Measurements from ENCODE around the gene DACH1.

DACH1 gene

GRCh38 chr13:71876648-71877255, 9.7 kb upstream of the DACH1 start:
- WGBS, result 86% methylated on average over 2 of the region's 2 CpGs
- no peak overlapping the region for H3K23ac ChIP-seq (ENCODE audit: low read length in 2 of 2)
- H3K4me3 ChIP-seq (ENCODE audit: insufficient read depth in 1 of 2, low read depth in 1 of 2, low read length in 2 of 2), result no peak overlapping the region
- H2BK15ac ChIP-seq (ENCODE audit: low read depth, poor library complexity, severe bottlenecking), result no peak overlapping the region
- H3K9me3 ChIP-seq (ENCODE audit: control insufficient read depth, low read length), result no peaks in the 10 kb centered on the region
- H3K4me1 ChIP-seq (ENCODE audit: control insufficient read depth, insufficient read depth, low read depth, low read length), result no peaks in the 10 kb centered on the region
- no peak overlapping the region for H3K18ac ChIP-seq (ENCODE audit: low read depth in 1 of 2, low read length in 2 of 2)
- no peaks in the 10 kb centered on the region for H3K36me3 ChIP-seq (ENCODE audit: control insufficient read depth in 1 of 2, insufficient read depth in 2 of 2, low read depth in 1 of 2, low read length in 2 of 2)
- H3K79me1 ChIP-seq (replicated peaks; ENCODE audit: low read length, poor library complexity, severe bottlenecking), result no peaks in the 10 kb centered on the region
- no peak overlapping the region for H2AFZ ChIP-seq (ENCODE audit: low read depth, low read length)
- H3K27ac ChIP-seq (ENCODE audit: low read length, poor library complexity, severe bottlenecking), result no peak overlapping the region
- peak; percentile 15 for DNase-seq
- H2BK5ac ChIP-seq (ENCODE audit: low read depth, low read length, poor library complexity, severe bottlenecking), result no peak overlapping the region
- H2AK5ac ChIP-seq (ENCODE audit: low read length, severe bottlenecking), result no peak overlapping the region
- H3K4me2 ChIP-seq (ENCODE audit: low read length, poor library complexity, severe bottlenecking), result no peak overlapping the region
- no peak overlapping the region for H4K8ac ChIP-seq (ENCODE audit: low read length)
- peaks cover 0 to 3% of the 10 kb centered on the region in 2 experiments for H3K27me3 ChIP-seq (ENCODE audit: control insufficient read depth in 1 of 2, insufficient read depth in 1 of 2, low read length in 2 of 2)
- no peak overlapping the region for H2BK12ac ChIP-seq (ENCODE audit: low read length in 2 of 2)
- H2BK120ac ChIP-seq (ENCODE audit: low read depth, low read length), result no peak overlapping the region
- no peak overlapping the region for H3K4ac ChIP-seq (ENCODE audit: low read depth in 1 of 2, low read length in 2 of 2)
- H3K9ac ChIP-seq (ENCODE audit: low read length), result no peak overlapping the region
- no peak overlapping the region for H3K14ac ChIP-seq (ENCODE audit: low read length in 2 of 2)
- H4K91ac ChIP-seq (ENCODE audit: low read length), result no peak overlapping the region

GRCh38 chr13:71875823-71876222, 8.8 kb upstream of the DACH1 start:
- Histone ChIP-seq H2BK5ac (ENCODE audit: low read depth, low read length, poor library complexity, severe bottlenecking) (no peak overlapping the region), H2BK15ac (ENCODE audit: low read depth, poor library complexity, severe bottlenecking) (no peak overlapping the region), H3K9me3 (ENCODE audit: control insufficient read depth, low read length) (no peaks in the 10 kb centered on the region), H4K8ac (ENCODE audit: low read length) (no peak overlapping the region), H3K27me3 (ENCODE audit: control insufficient read depth in 1 of 2, insufficient read depth in 1 of 2, low read length in 2 of 2) (peaks cover 0 to 3% of the 10 kb centered on the region in 2 experiments), H3K27ac (ENCODE audit: low read length, poor library complexity, severe bottlenecking) (no peak overlapping the region), H2BK12ac (ENCODE audit: low read length in 2 of 2) (no peak overlapping the region), H3K4me1 (ENCODE audit: control insufficient read depth, insufficient read depth, low read depth, low read length) (no peaks in the 10 kb centered on the region), H4K91ac (ENCODE audit: low read length) (no peak overlapping the region), H3K18ac (ENCODE audit: low read depth in 1 of 2, low read length in 2 of 2) (no peak overlapping the region), H3K23ac (ENCODE audit: low read length in 2 of 2) (no peak overlapping the region), H3K4me2 (ENCODE audit: low read length, poor library complexity, severe bottlenecking) (no peak overlapping the region), H3K79me1 (replicated peaks; ENCODE audit: low read length, poor library complexity, severe bottlenecking) (no peaks in the 10 kb centered on the region), H2AK5ac (ENCODE audit: low read length, severe bottlenecking) (no peak overlapping the region), H2BK120ac (ENCODE audit: low read depth, low read length) (no peak overlapping the region), H3K4ac (ENCODE audit: low read depth in 1 of 2, low read length in 2 of 2) (no peak overlapping the region), H3K14ac (ENCODE audit: low read length in 2 of 2) (no peak overlapping the region), H3K4me3 (ENCODE audit: insufficient read depth in 1 of 2, low read depth in 1 of 2, low read length in 2 of 2) (no peak overlapping the region), H3K36me3 (ENCODE audit: control insufficient read depth in 1 of 2, insufficient read depth in 2 of 2, low read depth in 1 of 2, low read length in 2 of 2) (no peaks in the 10 kb centered on the region), H2AFZ (ENCODE audit: low read depth, low read length) (no peak overlapping the region), H3K9ac (ENCODE audit: low read length) (no peak overlapping the region)
- 96% methylated on average over 3 of the region's 5 CpGs for WGBS
- DNase-seq, result no peak

GRCh38 chr13:71874458-71874857, 7.5 kb upstream of the DACH1 start:
- Histone ChIP-seq H2AFZ (ENCODE audit: low read depth, low read length) (no peak overlapping the region), H2AK5ac (ENCODE audit: low read length, severe bottlenecking) (no peak overlapping the region), H3K4ac (ENCODE audit: low read depth in 1 of 2, low read length in 2 of 2) (no peak overlapping the region), H4K8ac (ENCODE audit: low read length) (no peak overlapping the region), H3K27ac (ENCODE audit: low read length, poor library complexity, severe bottlenecking) (no peak overlapping the region), H3K18ac (ENCODE audit: low read depth in 1 of 2, low read length in 2 of 2) (no peak overlapping the region), H3K4me3 (ENCODE audit: insufficient read depth in 1 of 2, low read depth in 1 of 2, low read length in 2 of 2) (no peak overlapping the region), H2BK12ac (ENCODE audit: low read length in 2 of 2) (no peak overlapping the region), H3K9ac (ENCODE audit: low read length) (no peak overlapping the region), H3K36me3 (ENCODE audit: control insufficient read depth in 1 of 2, insufficient read depth in 2 of 2, low read depth in 1 of 2, low read length in 2 of 2) (no peaks in the 10 kb centered on the region), H3K9me3 (ENCODE audit: control insufficient read depth, low read length) (no peaks in the 10 kb centered on the region), H3K4me2 (ENCODE audit: low read length, poor library complexity, severe bottlenecking) (no peak overlapping the region), H3K14ac (ENCODE audit: low read length in 2 of 2) (no peak overlapping the region), H3K27me3 (ENCODE audit: control insufficient read depth in 1 of 2, insufficient read depth in 1 of 2, low read length in 2 of 2) (peaks cover 4 to 13% of the 10 kb centered on the region in 2 experiments), H3K4me1 (ENCODE audit: control insufficient read depth, insufficient read depth, low read depth, low read length) (no peaks in the 10 kb centered on the region), H4K91ac (ENCODE audit: low read length) (no peak overlapping the region), H2BK5ac (ENCODE audit: low read depth, low read length, poor library complexity, severe bottlenecking) (no peak overlapping the region), H3K23ac (ENCODE audit: low read length in 2 of 2) (no peak overlapping the region), H2BK120ac (ENCODE audit: low read depth, low read length) (no peak overlapping the region), H3K79me1 (replicated peaks; ENCODE audit: low read length, poor library complexity, severe bottlenecking) (no peaks in the 10 kb centered on the region), H2BK15ac (ENCODE audit: low read depth, poor library complexity, severe bottlenecking) (no peak overlapping the region)
- 63% methylated on average over 1 of the region's 2 CpGs for WGBS
- DNase-seq, result no peak

GRCh38 chr13:71873418-71874247, 6.6 kb upstream of the DACH1 start:
- Histone ChIP-seq H3K4me3 (ENCODE audit: insufficient read depth in 1 of 2, low read depth in 1 of 2, low read length in 2 of 2) (no peak overlapping the region), H3K4me1 (ENCODE audit: control insufficient read depth, insufficient read depth, low read depth, low read length) (no peaks in the 10 kb centered on the region)

More at GRCh38 chr13:71873418-71874247, 6.6 kb upstream of the DACH1 start:
- Histone ChIP-seq H2BK15ac (ENCODE audit: low read depth, poor library complexity, severe bottlenecking) (no peak overlapping the region), H3K18ac (ENCODE audit: low read depth in 1 of 2, low read length in 2 of 2) (no peak overlapping the region), H3K9me3 (ENCODE audit: control insufficient read depth, low read length) (no peaks in the 10 kb centered on the region), H3K23ac (ENCODE audit: low read length in 2 of 2) (no peak overlapping the region), H4K91ac (ENCODE audit: low read length) (no peak overlapping the region), H2BK12ac (ENCODE audit: low read length in 2 of 2) (no peak overlapping the region), H3K4ac (ENCODE audit: low read depth in 1 of 2, low read length in 2 of 2) (no peak overlapping the region), H2AK5ac (ENCODE audit: low read length, severe bottlenecking) (no peak overlapping the region), H2BK120ac (ENCODE audit: low read depth, low read length) (no peak overlapping the region), H3K27me3 (ENCODE audit: control insufficient read depth in 1 of 2, insufficient read depth in 1 of 2, low read length in 2 of 2) (peaks cover 13 to 17% of the 10 kb centered on the region in 2 experiments), H2BK5ac (ENCODE audit: low read depth, low read length, poor library complexity, severe bottlenecking) (no peak overlapping the region), H4K8ac (ENCODE audit: low read length) (no peak overlapping the region), H3K27ac (ENCODE audit: low read length, poor library complexity, severe bottlenecking) (no peak overlapping the region), H2AFZ (ENCODE audit: low read depth, low read length) (no peak overlapping the region), H3K36me3 (ENCODE audit: control insufficient read depth in 1 of 2, insufficient read depth in 2 of 2, low read depth in 1 of 2, low read length in 2 of 2) (no peaks in the 10 kb centered on the region), H3K79me1 (replicated peaks; ENCODE audit: low read length, poor library complexity, severe bottlenecking) (no peaks in the 10 kb centered on the region), H3K9ac (ENCODE audit: low read length) (no peak overlapping the region), H3K4me2 (ENCODE audit: low read length, poor library complexity, severe bottlenecking) (no peak overlapping the region), H3K14ac (ENCODE audit: low read length in 2 of 2) (no peak overlapping the region)
- WGBS, result 95% methylated on average over 3 of the region's 5 CpGs
- DNase-seq, result no peak

Data from mesenchymal stem cell (in vitro differentiated cells and primary cell).